CD14-positive monocyte (primary cell): ENCODE measurements around the gene RSPRY1. TPM values are rescaled to one million over a fixed set of nuclear protein-coding genes. Genes with fewer than 3 reads are reported as not detected.
"Not testable (repeated sequence)": the region's sequence is repeated elsewhere in the genome, so short reads cannot be mapped to it uniquely, and the experiment has no call there.

Experiments
- DNase-seq, 3 donors: peaks; one replicate each; pipeline ENCODE4 v3.0.0-alpha.2; 2011 to 2022
- H2AFZ ChIP-seq: 2 replicates; pipeline ENCODE4 v1.6.0; 2012; ENCODE audit warnings: mild to moderate bottlenecking, low read depth, low read length, inconsistent platforms; ENCODE audit not compliant: insufficient read depth, poor library complexity, severe bottlenecking
- H3K27ac ChIP-seq, 2 donors: 1 replicate in 1 of 2; 2 replicates in 1 of 2; pipeline ENCODE4 v1.5.1; 2012 to 2013; ENCODE audit warnings: low read length in 2 of 2, control low read depth in 1 of 2, inconsistent platforms in 1 of 2, low read depth in 1 of 2, mild to moderate bottlenecking in 1 of 2
- H3K27me3 ChIP-seq, 2 donors: one replicate each; pipeline versions ENCODE4 v1.6.0 to v1.6.1; 2011 to 2013; ENCODE audit warnings: low read length in 2 of 2; ENCODE audit not compliant: control insufficient read depth in 2 of 2, insufficient read depth in 2 of 2
- H3K36me3 ChIP-seq, 2 donors: replicated peaks in 1 of 2; 1 replicate in 1 of 2; 2 replicates in 1 of 2; pipeline versions ENCODE4 v1.5.1 to v1.6.1; 2012 to 2013; ENCODE audit warnings: low read length in 2 of 2, control low read depth in 1 of 2, inconsistent platforms in 1 of 2, mild to moderate bottlenecking in 1 of 2; ENCODE audit not compliant: insufficient read depth in 2 of 2, control insufficient read depth in 1 of 2
- H3K4me1 ChIP-seq, 2 donors: 1 replicate in 1 of 2; 2 replicates in 1 of 2; pipeline versions ENCODE4 v1.5.1 to v1.6.1; 2012 to 2013; ENCODE audit warnings: low read length in 2 of 2, control low read depth in 1 of 2, inconsistent platforms in 1 of 2, mild to moderate bottlenecking in 1 of 2, moderate library complexity in 1 of 2; ENCODE audit not compliant: insufficient read depth in 2 of 2, control insufficient read depth in 1 of 2
- H3K4me2 ChIP-seq: replicated peaks from 2 replicates; pipeline ENCODE3; 2012; ENCODE audit warnings: low read length, moderate library complexity, mild to moderate bottlenecking; ENCODE audit not compliant: poor library complexity, severe bottlenecking; ENCODE audit errors: extremely low read depth
- H3K4me3 ChIP-seq, 3 experiments: fragments of 200-600 bp in 1 of 3; sonication (generic) in 1 of 3; replicated peaks in 1 of 3; 1 replicate in 2 of 3; 2 replicates in 1 of 3; pipeline ENCODE4 v1.5.1; 2011 to 2013; ENCODE audit warnings: low read length in 3 of 3, mild to moderate bottlenecking in 3 of 3, control low read depth in 2 of 3, low read depth in 2 of 3, inconsistent platforms in 1 of 3, moderate library complexity in 1 of 3
- H3K79me2 ChIP-seq: 2 replicates; pipeline ENCODE4 v1.6.0; 2012; ENCODE audit warnings: mild to moderate bottlenecking, control low read depth, inconsistent platforms, low read length, moderate library complexity; ENCODE audit not compliant: insufficient read depth
- H3K9ac ChIP-seq: 2 replicates; pipeline ENCODE4 v1.6.0; 2017; ENCODE audit warnings: low read length, mild to moderate bottlenecking; ENCODE audit not compliant: insufficient read depth, poor library complexity, severe bottlenecking
- H3K9me3 ChIP-seq, 2 donors: replicated peaks in 1 of 2; 1 replicate in 1 of 2; 2 replicates in 1 of 2; pipeline versions ENCODE4 v1.5.1 to v1.6.1; 2012 to 2013; ENCODE audit warnings: low read length in 2 of 2, control low read depth in 1 of 2; ENCODE audit not compliant: control insufficient read depth in 1 of 2, insufficient read depth in 1 of 2
- H4K20me1 ChIP-seq: 2 replicates; pipeline ENCODE4 v1.6.0; 2012; ENCODE audit warnings: mild to moderate bottlenecking, low read length, control low read depth, moderate library complexity; ENCODE audit not compliant: insufficient read depth
- H3K27ac Mint-ChIP-seq, 7 donors: one replicate each; pipeline ENCODE4 v1.8.0; 2020; ENCODE audit warnings: mild to moderate bottlenecking in 7 of 7, mixed read lengths in 7 of 7, moderate library complexity in 6 of 7, inconsistent platforms in 2 of 7
- H3K27me3 Mint-ChIP-seq, 3 donors: one replicate each; pipeline ENCODE4 v1.8.0; 2021 to 2022; ENCODE audit warnings: low read depth in 3 of 3, mild to moderate bottlenecking in 3 of 3, mixed read lengths in 3 of 3, moderate library complexity in 3 of 3, inconsistent platforms in 1 of 3
- H3K36me3 Mint-ChIP-seq, 2 donors: one replicate each; pipeline ENCODE4 v1.8.0; 2020; ENCODE audit warnings: mixed read lengths in 2 of 2, inconsistent platforms in 1 of 2, mild to moderate bottlenecking in 1 of 2
- H3K4me1 Mint-ChIP-seq: one replicate; pipeline ENCODE4 v1.8.0; 2020; ENCODE audit warnings: mild to moderate bottlenecking, mixed read lengths
- H3K4me3 Mint-ChIP-seq, 2 donors: one replicate each; pipeline ENCODE4 v1.8.0; 2020; ENCODE audit warnings: mild to moderate bottlenecking in 2 of 2, mixed read lengths in 2 of 2, moderate library complexity in 1 of 2
- H3K9me3 Mint-ChIP-seq, 7 donors: one replicate each; pipeline ENCODE4 v1.8.0; 2020 to 2022; ENCODE audit warnings: mixed read lengths in 7 of 7, mild to moderate bottlenecking in 6 of 7, moderate library complexity in 6 of 7, inconsistent platforms in 2 of 7
- CTCF ChIP-seq: fragments of 200-600 bp; IDR thresholded peaks from one replicate; pipeline ENCODE4 v1.8.0; 2022; ENCODE audit warnings: antibody characterized with exemption, mild to moderate bottlenecking
- WGBS: methylation state at CpG from one replicate; pipeline ENCODE4 v1.1.5; 2013; ENCODE audit warnings: missing lambda C conversion rate; ENCODE audit not compliant: insufficient coverage; 5-methylcytosine and 5-hydroxymethylcytosine counted together
- intact Hi-C, 2 donors: fragments of 100-400 bp; cut with micrococcal nuclease; formaldehyde crosslinking; loops; one replicate each; pipeline versions ENCODE4 v1.15.0 to v1.15.1; 2023
- polyA plus RNA-seq, 3 donors: library from polyadenylated mRNA; depleted of rRNA in 1 of 3; unstranded in 2 of 3; stranded (reverse) in 1 of 3; fragments of 300-500 nt in 2 of 3; fragments of >200 nt in 1 of 3; fragmentation: Illumina TruSeq in 2 of 3; gene quantifications; 1 replicate in 2 of 3; 2 replicates in 1 of 3; pipeline ENCODE4 v1.2.3, GENCODE V29; 2012 to 2021

The RSPRY1 gene
- polyA plus RNA-seq, 3 donors: 15.7 to 28.3 (median 21.3) TPM

GRCh38 chr16:57265850-57266530 lies 79.9 kb downstream of the RSPRY1 start:
- intact Hi-C loops: no loop called here
- no peaks in the 10 kb centered on the region for H3K9me3 ChIP-seq
- Mint-ChIP-seq H3K4me3 (no peak overlapping the region), H3K36me3 (no peaks in the 10 kb centered on the region), H3K27me3 (peaks cover 0 to 6% (median 3%) of the 10 kb centered on the region in 3 donors), H3K27ac (no peak overlapping the region), H3K4me1 (peaks cover 7% of the 10 kb centered on the region), H3K9me3 (peaks cover 0 to 2% (median 0%) of the 10 kb centered on the region in 7 donors)
- no peak for DNase-seq
- WGBS: 98% methylated on average over 10 of the region's 16 CpGs
- H3K4me1 ChIP-seq: peaks cover 5 to 8% of the 10 kb centered on the region in 2 donors
- H3K36me3 ChIP-seq: no peaks in the 10 kb centered on the region
- H2AFZ ChIP-seq: no peak overlapping the region
- H3K79me2 ChIP-seq: no peaks in the 10 kb centered on the region
- no peak overlapping the region for H3K9ac ChIP-seq
- no peaks in the 10 kb centered on the region for H3K27me3 ChIP-seq
- no peak overlapping the region for H3K4me3 ChIP-seq
- TF ChIP-seq CTCF: no peak
- no peak overlapping the region for H3K27ac ChIP-seq
- no peak overlapping the region for H3K4me2 ChIP-seq
- H4K20me1 ChIP-seq: no peaks in the 10 kb centered on the region

- Histone ChIP-seq H2AFZ (no peak overlapping the region), H3K27me3 (no peaks in the 10 kb centered on the region), H3K4me2 (no peak overlapping the region), H4K20me1 (no peaks in the 10 kb centered on the region), H3K9me3 (no peaks in the 10 kb centered on the region), H3K79me2 (no peaks in the 10 kb centered on the region), H3K4me3 (no peak overlapping the region), H3K36me3 (no peaks in the 10 kb centered on the region), H3K4me1 (peaks cover 5 to 8% of the 10 kb centered on the region in 2 donors), H3K27ac (no peak overlapping the region), H3K9ac (no peak overlapping the region)
- DNase-seq: no peak
- Mint-ChIP-seq H3K4me3 (no peak overlapping the region), H3K27me3 (peaks cover 0 to 8% (median 3%) of the 10 kb centered on the region in 3 donors), H3K27ac (no peak overlapping the region), H3K4me1 (peaks cover 7% of the 10 kb centered on the region), H3K9me3 (no peaks in the 10 kb centered on the region), H3K36me3 (no peaks in the 10 kb centered on the region)
- no peak for TF ChIP-seq CTCF
- 43% methylated on average over 5 of the region's 6 CpGs for WGBS
- intact Hi-C loops: no loop called here
Measured at GRCh38 chr16:57266531-57267260, 80.6 kb downstream of the RSPRY1 start.

GRCh38 chr16:57267343-57267742 lies 81.2 kb downstream of the RSPRY1 start:
- H4K20me1 ChIP-seq, H3K27ac ChIP-seq, H3K9ac ChIP-seq, H3K27ac Mint-ChIP-seq, H3K4me1 Mint-ChIP-seq, H3K36me3 ChIP-seq, H3K4me3 Mint-ChIP-seq, H3K27me3 ChIP-seq, H3K36me3 Mint-ChIP-seq, H3K9me3 ChIP-seq, intact Hi-C loops, H3K4me1 ChIP-seq, H3K4me2 ChIP-seq, H3K9me3 Mint-ChIP-seq, H3K79me2 ChIP-seq, H3K27me3 Mint-ChIP-seq, H3K4me3 ChIP-seq, H2AFZ ChIP-seq, DNase-seq: not testable (repeated sequence)
- 100% methylated on average over 1 of the region's 2 CpGs for WGBS
